ENCODE measurements around the gene ERICH4. TPM values are rescaled to one million over a fixed set of nuclear protein-coding genes. Genes with fewer than 3 reads are reported as not detected.

ERICH4 gene
- total RNA-seq, 1 experiment from 2014 or later, result not detected

DNA sequence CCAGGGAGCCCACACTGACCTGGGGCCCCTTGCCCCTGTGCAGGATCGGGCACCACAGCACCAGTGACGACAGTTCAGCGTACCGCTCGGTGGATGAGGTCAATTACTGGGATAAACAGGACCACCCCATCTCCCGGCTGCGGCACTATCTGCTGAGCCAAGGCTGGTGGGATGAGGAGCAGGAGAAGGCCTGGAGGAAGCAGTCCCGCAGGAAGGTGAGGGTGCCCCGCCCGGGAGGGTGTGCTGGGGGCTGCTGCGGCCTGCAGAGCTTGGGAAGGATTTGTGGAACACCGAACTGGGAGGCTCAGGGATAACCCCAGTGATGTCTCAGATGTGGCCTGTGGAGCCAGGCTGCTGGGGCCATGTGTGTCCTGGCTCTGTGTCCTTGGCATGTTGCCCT is 20.0 kb upstream of the ERICH4 start:
- Histone ChIP-seq H4K20me1 (ENCODE audit: insufficient read depth) (no peaks in the 10 kb centered on the region), H3K27ac (ENCODE audit: low read depth, low read length) (no peak overlapping the region), H2AFZ (ENCODE audit: low read depth, low read length, poor library complexity, severe bottlenecking) (no peak overlapping the region), H3K4me1 (ENCODE audit: control insufficient read depth in 1 of 2, insufficient read depth in 2 of 2, low read length in 2 of 2) (peaks cover 0 to 5% of the 10 kb centered on the region in 2 experiments; a peak in 2 of 4 replicates), H3K36me3 (ENCODE audit: control insufficient read depth in 1 of 2, insufficient read depth in 2 of 2, low read length in 2 of 2) (peaks cover 3% of the 10 kb centered on the region in 2 experiments; a peak in 2 of 4 replicates), H3K27me3 (ENCODE audit: insufficient read depth, low read length) (no peaks in the 10 kb centered on the region), H3K9ac (ENCODE audit: low read length) (no peak overlapping the region), H3K4me2 (ENCODE audit: low read length) (no peak overlapping the region), H3K9me3 (ENCODE audit: control insufficient read depth in 1 of 2, insufficient read depth in 1 of 2, low read depth in 1 of 2, low read length in 2 of 2) (no peaks in the 10 kb centered on the region), H3K79me2 (ENCODE audit: insufficient read depth, low read length) (no peaks in the 10 kb centered on the region), H3K9me2 (ENCODE audit: insufficient read depth) (no peaks in the 10 kb centered on the region), H3K4me3 (replicated peaks in 1 of 2; ENCODE audit: low read depth in 1 of 2, low read length in 2 of 2) (no peak overlapping the region)
- intact Hi-C loops (cut with micrococcal nuclease), result no loop called here
- CTCF ChIA-PET, result no interaction called here
- BruUV-seq (replicated peaks), result no TSS peak
- DNase-seq (ENCODE audit: low read depth, low spot score) (no peak), ATAC-seq (no peak)
- no peak for TF ChIP-seq RAD21 (IDR thresholded peaks at IDR 0.05; ENCODE audit: low read depth)
- POLR2A ChIA-PET, result no interaction called here
- RAD21 ChIA-PET (ENCODE audit: low non-redundant PET in 1 of 2, low total read pairs in 2 of 2, uncharacterized antibody in 2 of 2, unreplicated experiment in 2 of 2), result no interaction called here

GRCh38 chr19:41424335-41425173 is 18.4 kb upstream of the ERICH4 start:
- TF ChIP-seq CEBPB (IDR thresholded peaks at IDR 0.05; ENCODE audit: low read depth) (no peak), EZH2 (IDR thresholded peaks at IDR 0.05) (no peak), POLR2AphosphoS5 (IDR thresholded peaks at IDR 0.05; ENCODE audit: low read depth, low read length) (no peak)
- H3K9ac ChIP-seq (ENCODE audit: low read length), result no peak overlapping the region
- H3K36me3 ChIP-seq (ENCODE audit: control insufficient read depth in 1 of 2, insufficient read depth in 2 of 2, low read length in 2 of 2), result peaks cover 0 to 3% of the 10 kb centered on the region in 2 experiments; a peak in 1 of 4 replicates
- ATAC-seq, result no peak
- no peaks in the 10 kb centered on the region for H3K9me3 ChIP-seq (ENCODE audit: control insufficient read depth in 1 of 2, insufficient read depth in 1 of 2, low read depth in 1 of 2, low read length in 2 of 2)
- H2AFZ ChIP-seq (ENCODE audit: low read depth, low read length, poor library complexity, severe bottlenecking), result no peak overlapping the region
- H3K27ac ChIP-seq (ENCODE audit: low read depth, low read length), result no peak overlapping the region
- H3K4me2 ChIP-seq (ENCODE audit: low read length), result no peak overlapping the region
- no peak overlapping the region for H3K4me3 ChIP-seq (replicated peaks in 1 of 2; ENCODE audit: low read depth in 1 of 2, low read length in 2 of 2)
- DNase-seq (ENCODE audit: low read depth, low spot score), result no peak
- intact Hi-C loops (cut with micrococcal nuclease), result no loop called here
- ChIA-PET POLR2A (no interaction called here), RAD21 (ENCODE audit: low non-redundant PET in 1 of 2, low total read pairs in 2 of 2, uncharacterized antibody in 2 of 2, unreplicated experiment in 2 of 2) (no interaction called here), CTCF (no interaction called here)
- no TSS peak for BruUV-seq (replicated peaks)
- H3K27me3 ChIP-seq (ENCODE audit: insufficient read depth, low read length), result no peaks in the 10 kb centered on the region
- H3K4me1 ChIP-seq (ENCODE audit: control insufficient read depth in 1 of 2, insufficient read depth in 2 of 2, low read length in 2 of 2), result peaks cover 0 to 5% of the 10 kb centered on the region in 2 experiments; a peak in 2 of 4 replicates
- no peaks in the 10 kb centered on the region for H3K79me2 ChIP-seq (ENCODE audit: insufficient read depth, low read length)
- H3K9me2 ChIP-seq (ENCODE audit: insufficient read depth), result no peaks in the 10 kb centered on the region
- H4K20me1 ChIP-seq (ENCODE audit: insufficient read depth), result no peaks in the 10 kb centered on the region

Measured in HCT116 (cell line).